Measurements from ENCODE around the gene NPTN. TPM values are rescaled to one million over a fixed set of nuclear protein-coding genes. Genes with fewer than 3 reads are reported as not detected.
"Not testable (repeated sequence)": the region's sequence is repeated elsewhere in the genome, so short reads cannot be mapped to it uniquely, and the experiment has no call there.

The NPTN gene
- polyA plus RNA-seq, 1 donor, result 73.7 TPM

DNA sequence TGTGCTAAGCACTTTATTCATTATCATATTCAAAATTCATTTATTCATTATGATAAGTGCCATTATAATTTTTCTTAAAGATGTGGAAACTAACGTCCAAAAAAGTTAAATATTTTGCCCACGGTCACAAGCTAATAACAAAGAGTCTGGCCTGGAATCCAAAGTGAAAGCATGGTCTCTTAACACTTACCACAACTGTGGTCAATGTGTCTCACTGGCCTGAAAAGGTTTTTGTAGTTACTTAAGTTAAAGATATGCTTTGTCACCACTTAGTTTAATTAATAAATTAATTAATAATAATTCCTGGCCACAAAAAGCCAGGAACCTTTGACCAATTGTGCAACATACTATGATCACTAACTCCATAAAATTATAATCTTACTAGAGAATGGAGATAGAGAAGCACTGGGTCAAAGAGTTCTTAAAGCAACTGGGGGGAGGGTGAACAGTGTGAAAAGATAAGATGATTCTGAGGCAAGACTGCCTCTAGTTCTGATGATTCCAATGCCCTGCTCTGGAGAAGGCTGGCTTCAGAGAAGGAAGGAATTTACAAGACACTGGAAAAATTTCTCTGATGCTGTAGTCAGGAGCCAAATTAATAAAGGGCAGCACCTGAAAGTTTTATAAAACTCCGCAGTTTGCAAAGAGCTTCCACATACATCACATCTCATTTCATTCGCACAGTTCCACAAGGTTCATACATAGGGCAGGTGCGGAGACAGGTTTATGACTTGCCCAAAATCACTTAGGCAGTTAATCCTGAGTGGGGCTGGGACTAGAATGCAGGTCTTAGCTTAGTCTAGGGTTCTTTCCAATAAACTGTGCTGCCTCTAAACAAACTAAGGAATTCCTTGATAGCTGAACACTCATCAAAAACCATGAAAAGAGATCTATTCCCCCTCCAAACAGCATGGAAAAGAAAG lies 32.5 kb downstream of the NPTN start:
- no peak for DNase-seq (ENCODE audit: low read depth)

DNA sequence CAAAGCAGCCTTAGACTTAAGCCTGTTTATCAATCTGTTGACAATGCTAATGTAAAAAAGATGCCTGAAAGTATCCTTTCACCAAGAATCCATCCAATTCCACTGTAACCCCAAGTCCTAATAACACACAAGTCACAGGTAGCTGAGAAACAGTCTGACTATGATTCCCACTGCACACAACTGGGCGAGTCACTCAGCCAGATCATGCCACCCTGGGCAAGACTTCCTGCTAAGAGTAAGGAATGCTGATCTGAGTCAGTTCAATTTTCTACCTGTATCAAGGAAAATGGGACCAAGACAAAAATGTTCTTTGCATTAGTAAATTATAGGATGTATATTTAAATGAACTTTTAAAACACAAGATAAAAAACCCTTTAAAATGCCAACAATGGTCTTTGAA lies 33.3 kb downstream of the NPTN start:
- DNase-seq (ENCODE audit: low read depth), result no peak

DNA sequence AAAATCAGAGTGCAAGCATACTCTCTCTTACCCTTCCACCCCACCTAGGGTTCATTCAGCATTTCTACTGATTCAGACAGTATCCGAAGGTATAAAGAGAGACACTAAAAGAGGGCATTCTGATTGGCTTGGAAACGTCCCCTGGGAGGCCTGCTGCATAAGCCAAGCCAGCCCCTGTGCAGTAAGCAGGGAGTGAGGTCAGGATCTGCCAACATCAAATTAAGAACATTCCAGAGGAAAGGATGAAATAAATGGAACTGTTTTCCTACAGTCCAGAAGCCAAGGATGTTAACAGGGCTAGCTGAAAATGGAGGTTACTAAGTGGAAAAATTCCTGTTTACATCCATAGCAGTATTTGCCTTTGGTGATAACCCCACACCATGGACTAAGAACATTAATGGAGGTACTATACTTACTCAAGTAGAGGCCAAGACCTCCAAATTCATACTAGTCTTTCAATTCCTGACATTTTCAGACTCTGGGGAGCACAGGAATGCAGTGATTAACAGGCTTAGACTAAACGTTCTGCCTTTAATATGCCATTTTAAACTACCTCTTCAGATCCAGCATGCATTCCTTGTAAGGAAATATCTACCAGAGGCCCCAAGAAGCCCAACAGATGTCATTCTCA lies 34.5 kb downstream of the NPTN start:
- DNase-seq (ENCODE audit: low read depth), result no peak

DNA sequence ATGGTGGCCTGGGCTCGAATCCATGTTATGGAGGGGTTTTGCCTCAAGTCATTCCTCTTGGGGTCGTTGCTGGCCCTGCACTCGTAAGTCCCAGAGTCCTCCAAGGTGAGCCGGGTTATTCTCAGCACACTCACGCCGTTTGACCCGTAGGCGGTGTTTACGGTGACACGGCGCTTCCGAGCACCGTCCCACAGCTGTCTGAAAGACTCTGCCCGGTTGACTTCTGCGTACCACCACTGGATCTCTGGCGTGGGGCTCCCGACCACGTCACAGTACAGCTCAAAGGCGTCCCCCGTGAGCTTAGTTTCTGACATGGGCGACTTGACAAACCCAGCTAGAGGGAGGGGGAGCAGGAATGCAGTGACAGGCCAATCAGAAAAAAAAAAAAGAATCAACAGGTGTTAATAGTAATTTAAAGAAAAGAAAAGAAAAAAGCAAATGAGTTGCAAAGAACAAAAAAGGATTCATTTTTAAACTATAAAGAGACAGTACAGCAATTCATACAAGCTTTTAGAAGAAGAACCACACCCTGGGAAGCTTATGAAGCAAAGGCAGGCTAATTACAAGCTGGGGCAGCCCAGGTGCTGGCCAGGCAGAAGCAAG lies 36.1 kb downstream of the NPTN start:
- DNase-seq (ENCODE audit: low read depth), result no peak

DNA sequence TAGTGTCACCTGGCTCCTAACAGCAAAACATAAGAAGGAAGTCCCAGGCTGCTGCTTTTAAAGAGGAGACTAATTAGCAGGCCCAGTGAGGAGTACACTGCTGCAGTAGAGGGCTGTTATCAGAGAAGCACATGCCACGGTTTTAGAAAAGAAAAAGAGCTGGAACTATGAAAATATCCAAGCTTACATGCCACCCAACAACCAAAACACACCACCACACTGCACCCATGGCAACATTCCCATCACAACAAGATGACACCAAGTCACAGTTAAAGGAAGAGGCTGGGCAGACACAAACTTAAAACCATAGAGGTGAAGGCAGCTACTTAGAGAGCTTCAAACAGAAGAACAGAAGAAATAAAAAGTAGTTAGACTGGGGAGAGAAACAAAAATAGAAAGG lies 37.0 kb downstream of the NPTN start:
- DNase-seq (ENCODE audit: low read depth), result no peak

DNA sequence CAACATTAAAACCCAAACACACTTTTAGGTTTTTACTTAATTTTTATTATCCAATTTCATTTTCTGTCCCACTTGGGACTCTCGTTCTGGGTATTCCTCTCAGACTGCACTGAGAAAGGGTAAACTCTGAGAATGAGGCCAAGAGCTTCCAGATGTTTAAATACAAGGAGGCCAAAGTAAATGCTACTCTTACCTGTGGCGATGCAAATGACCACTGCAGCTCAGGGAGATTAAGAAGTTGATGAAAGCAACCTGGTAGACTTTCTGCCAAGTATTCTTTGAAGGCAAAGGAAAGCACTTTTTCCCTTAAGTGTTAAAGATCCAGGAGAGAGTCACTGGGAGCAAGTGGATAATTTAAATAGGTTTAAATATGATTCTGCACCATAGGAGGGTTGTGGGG lies 39.1 kb downstream of the NPTN start:
- DNase-seq (ENCODE audit: low read depth), result no peak

DNA sequence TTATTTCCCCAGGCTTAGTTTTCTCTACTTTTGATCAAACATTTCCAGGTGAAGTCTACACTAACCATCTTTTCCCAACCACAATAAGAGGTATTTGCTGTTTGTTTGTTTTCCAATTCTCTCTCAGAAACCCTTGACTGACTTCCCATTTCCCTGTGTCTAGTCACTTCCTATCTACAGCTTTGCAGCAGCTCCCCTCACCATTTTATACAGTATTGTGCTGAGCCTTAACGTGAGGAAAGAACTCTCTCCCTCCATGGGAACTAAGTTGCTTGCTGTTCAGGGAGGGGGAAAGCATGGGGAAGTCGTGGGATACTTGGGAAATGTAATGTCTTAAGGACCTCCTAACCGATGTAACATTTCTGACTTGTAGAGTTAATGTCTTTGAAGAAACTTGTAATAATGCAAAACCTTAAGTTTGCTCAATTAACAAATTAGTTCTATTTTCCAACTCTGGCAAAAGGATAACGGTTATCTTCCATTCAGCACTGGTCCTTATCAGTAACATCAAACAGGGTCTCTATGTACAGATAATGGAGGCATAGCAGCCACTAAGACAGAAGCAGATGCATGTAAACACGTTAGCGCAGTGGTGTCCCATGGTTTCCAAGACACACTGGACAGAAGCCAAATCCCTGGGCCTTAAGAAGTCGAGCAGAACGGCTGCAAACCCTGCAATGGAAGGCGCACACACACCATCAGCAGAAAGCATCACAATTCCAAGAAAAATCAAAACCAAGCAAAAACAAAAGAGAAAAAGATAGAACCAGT lies 39.7 kb downstream of the NPTN start:
- DNase-seq (ENCODE audit: low read depth), result peak; percentile 57

DNA sequence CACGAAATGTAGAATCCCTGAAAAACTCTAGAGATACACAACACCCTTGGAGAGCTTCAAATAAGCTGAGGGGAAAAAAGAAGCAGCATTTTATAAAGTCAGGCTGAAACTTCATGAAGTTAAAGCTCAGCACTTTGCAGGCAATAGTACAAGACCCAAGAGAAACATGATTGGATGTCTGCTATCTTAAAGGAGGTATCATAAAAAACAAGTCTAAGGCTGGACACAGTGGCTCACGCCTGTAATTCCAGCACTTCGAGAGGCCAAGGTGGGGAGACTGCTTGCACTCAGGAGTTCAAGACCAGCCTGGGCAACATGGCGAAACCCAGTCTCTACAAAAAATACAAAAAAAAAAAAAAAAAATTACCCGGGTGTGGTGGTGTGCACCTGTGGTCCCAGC lies 42.9 kb downstream of the NPTN start:
- no peak for DNase-seq (ENCODE audit: low read depth)

DNA sequence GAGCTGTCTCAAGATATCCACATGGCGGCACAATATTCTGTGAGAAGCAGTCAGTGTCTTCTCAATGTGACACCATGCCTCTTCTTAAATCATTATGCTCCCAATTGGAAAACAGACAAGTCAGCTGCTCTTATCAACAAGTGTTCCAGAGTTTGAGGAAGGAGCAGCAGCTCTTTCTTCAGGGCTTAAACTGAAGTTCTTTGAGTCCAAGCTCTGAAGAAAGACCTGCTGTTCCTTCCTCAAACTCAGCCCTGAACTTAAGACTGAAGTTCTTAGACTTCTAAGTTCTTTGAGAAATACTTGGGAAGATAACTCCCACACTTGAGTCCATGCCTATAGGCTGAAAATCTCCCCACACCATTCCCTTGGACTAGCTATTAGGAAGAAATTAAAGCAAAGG lies 43.4 kb downstream of the NPTN start:
- no peak for DNase-seq (ENCODE audit: low read depth)

DNA sequence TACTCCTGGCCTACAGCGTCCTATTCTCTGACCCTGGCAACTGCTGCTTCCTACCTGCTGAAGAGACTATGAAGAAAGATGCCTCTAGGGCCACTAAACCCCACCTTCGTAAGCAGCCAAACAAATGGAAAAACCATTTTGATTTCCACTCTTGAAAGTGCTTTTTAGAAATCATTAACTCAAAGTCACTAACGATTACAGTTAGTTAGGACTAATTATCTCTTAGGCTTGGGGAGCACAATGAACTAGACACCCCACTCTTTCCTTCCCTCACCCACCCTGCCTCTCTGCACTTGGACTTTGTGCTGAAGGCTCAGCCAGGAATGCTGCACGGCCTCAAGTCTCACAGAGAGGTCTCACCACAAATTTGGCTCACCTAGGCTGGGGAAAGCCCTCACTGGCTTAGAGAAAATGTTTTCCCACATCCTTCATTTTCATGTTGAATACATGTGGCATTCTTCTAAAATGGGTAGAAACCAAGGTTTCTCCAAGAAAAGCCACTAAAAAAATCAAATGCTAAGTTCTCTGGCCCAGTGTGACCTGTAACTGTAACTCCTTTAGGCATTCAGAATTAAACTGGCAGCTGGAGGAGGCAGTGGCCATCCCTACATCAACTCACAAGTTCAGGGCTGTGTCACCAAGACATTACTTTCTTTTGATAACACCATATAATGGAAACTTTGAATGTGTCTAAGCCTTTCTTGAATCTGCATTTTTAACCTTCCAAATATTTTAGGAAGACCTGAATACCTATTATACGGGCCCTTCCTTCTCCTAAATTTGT lies 47.1 kb downstream of the NPTN start:
- no peak for DNase-seq (ENCODE audit: low read depth)

DNA sequence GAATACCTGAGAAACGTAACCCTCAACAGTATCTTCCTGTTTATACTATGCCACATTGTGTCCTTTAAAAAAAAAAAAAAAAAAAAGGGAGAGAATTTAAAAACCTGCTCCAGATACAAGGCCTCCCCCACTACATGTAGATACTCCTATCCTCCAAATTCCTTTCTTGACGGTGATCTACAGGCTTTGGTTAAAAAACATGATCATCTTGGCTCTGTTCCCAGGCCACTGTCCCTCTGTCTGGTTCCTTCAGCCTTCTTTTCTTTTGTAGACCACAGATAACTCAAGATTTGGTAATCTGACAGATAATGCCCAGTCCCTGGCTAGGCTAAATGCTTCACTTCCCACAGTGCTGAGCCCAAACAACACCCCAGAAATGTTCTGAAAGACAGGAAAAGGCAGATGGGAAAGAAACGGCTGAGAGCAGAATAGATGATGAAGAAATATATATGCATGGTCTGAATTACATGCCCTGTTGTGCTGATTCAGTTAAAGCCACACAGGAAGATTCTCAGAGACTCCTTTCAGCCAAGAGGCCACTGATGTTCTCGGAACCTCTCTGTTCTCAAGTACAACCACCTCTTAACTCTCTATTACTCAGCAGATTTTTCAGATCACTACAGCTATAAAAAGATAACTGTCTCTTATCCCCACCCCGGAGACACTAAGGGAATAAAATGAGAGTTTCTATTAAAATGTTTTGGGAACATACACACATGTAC lies 48.3 kb downstream of the NPTN start:
- no peak for DNase-seq (ENCODE audit: low read depth)

DNA sequence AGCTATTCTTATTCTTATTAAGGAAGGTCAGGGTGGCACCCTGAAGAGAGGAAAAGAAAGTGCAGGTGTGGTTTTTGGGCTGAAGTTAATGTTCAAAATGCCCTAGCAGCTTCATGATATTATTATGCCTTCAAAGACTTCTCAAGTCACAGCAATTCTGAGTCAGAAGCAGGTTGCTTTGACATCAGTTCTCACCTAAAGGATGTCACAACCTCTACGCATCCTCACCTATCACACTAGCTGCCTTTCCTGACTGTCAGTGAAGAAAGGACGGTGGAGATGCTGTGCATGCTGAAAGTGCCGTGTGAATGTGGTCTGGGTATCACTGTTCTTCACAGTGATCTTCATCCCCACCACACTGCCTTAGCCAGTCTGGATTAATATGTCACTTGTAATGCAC lies 49.6 kb downstream of the NPTN start:
- no peak for DNase-seq (ENCODE audit: low read depth)

DNA sequence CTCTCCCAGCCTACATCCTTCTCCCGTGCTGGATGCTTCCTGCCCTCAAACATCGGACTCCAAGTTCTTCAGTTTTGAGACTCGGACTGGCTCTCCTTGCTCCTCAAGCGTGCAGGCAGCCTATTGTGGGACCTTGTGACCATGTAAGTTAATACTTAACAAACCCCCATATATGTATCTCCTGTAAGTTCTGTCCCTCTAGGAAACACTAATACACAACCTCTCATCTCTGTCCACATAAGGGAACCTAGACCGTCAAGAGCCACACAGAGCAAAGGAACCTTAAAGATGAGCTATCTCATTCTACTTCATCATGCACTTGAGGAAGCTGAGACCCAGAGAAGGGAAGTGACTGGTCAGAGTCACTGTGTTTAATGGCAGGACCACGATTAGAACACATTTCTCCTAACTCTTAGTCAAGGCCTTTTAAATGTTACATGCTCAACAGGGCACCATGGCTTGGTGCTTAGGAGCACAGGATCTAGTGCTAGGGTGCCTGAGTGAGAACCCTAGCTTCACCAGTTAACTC lies 50.3 kb downstream of the NPTN start:
- no peak for DNase-seq (ENCODE audit: low read depth)

DNA sequence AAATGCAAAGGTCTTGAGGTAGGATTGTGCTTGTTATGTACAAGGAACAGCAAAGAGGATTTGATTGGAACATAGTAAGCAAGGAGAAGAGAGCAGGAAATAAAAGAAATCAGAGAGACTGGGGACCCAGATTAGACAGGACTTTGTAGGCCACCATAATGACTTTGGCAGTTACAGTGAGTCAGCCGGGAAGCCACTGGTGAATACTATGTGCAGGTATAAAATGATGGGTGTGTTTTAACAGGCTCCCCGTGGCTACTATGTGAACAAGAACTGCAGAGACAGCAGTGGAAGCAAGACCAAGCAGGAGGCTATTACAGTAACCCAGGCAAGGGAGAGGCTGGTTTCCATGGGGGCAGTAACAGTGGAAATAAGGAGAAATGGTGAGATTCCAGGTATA lies 55.2 kb downstream of the NPTN start:
- DNase-seq (ENCODE audit: low read depth), result no peak

DNA sequence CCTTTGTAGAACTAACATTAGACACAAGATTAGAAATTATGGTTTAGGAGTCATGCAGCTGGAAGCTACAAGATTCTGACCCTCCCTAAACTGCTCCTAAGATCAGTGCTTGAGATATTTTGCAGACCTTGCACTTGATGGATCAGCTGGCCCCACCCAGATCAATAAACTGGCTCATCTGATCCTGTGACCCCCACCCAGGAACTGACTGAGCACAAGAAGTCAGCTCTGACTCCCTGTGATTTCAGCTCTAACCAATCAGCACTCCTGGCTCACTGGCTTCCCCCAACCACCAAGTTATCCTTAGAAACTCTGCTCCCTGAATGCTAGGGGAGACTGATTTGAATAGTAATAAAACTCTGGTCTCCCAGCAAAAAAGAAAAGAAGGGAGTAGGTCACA lies 55.6 kb downstream of the NPTN start:
- not testable (repeated sequence) for DNase-seq (ENCODE audit: low read depth)

DNA sequence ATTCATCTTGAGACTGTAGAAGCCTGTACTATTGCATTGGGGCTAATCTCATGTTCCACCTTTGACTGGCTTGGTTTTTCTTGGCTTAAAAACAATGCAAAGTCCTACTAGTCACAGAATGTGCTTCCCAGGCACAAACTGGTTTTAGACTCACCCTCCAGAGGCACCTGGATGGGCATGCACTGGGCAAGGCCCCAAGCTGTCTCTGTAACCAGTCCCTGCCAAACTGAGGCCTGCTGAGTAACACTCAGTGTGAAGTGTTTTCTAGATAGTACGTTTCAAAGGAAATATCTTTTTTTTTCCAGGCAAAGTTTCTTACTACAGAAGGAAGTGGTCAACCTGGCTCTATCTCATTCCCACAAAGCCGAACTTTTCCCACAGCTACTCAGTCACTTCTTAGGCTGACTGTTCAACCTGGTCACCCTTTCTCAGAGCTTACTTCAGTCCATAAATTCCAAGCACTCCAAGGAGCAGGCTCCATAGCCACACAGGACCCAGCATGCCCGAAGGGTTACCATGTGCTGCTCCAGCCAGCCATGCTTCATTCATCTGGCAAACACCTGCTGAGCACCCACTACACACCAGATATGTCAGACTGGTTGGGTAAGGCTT lies 57.4 kb downstream of the NPTN start:
- no peak for DNase-seq (ENCODE audit: low read depth)

DNA sequence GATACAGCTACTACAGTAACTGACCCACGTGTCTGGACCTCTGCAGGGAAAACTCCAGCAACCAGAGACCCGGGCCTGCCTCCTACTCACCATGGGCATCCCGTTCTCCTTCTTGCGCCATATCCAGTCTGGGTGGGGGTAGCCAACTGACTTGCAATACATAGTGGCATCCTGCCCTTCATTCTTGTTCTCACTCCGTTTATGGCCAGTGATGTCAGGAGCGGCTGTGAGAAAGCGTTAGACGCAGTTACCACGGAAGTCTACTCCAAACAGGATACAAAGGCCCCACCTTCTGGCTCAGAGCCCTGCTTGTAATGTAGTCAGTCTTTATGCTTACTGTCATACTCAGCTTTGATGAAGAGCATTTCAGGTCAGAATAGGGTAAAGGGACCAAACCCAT lies 59.6 kb downstream of the NPTN start:
- no peak for DNase-seq (ENCODE audit: low read depth)

DNA sequence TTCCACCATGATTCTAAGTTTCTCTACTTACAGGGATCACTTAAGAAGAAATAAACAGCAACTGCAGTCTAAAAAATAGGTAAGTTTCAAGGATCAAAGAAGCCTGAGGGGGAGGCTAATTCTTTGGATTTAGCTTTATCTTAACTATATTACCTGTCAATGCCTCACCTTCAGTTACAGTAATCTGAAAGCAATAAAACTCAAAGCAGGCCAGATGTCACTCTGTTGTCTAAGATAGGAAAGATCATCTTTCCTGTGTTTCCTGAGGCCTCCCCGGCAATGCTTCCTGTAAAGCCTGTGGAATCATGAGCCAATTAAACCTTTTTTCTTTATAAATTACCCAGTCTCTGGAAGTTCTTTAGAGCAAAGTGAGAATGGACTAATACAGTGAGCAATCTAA lies 60.2 kb downstream of the NPTN start:
- no peak for DNase-seq (ENCODE audit: low read depth)

DNA sequence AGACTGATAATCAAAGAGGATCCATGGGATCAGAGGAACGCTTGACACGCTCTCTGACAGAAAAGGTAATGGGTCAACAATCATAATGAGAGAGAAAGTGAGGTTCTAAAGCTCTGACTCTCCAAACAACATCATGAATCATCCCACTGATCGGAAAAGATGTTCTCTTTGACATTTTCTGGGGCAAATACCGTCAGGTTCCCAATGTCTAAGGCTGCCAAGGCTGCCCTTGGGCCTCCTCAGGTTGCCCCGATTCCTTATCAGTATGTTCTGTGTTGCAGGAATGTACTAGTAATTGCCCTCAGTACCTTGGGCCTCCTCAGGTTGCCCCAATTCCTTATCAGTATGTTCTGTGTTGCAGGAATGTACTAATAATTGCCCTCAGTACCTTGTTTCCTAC lies 60.9 kb downstream of the NPTN start:
- no peak for DNase-seq (ENCODE audit: low read depth)

DNA sequence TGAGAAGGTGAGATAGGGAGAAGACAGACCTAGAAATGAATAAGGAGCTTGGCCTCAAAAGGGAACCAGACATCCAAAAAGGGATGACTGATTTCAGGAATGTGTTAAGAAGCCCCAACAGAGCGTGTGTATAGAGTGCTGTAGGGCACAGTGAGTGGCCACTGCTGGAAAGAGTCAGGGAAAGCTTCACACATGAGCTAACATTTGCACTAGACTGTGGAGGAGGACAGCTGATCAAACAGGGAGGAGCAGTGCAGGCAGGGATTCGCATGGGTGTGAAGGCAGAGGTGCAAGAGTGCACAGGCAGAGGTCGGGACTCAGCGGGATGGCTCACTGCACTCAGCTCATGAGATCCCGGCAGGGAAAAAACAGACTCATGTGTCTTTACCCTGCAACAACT lies 61.8 kb downstream of the NPTN start:
- no peak for DNase-seq (ENCODE audit: low read depth)

Measured in forelimb muscle (tissue), 1 donor.